Measurements from ENCODE around the gene SNAPC2. TPM values are rescaled to one million over a fixed set of nuclear protein-coding genes. Genes with fewer than 3 reads are reported as not detected.

Gene SNAPC2
- total RNA-seq, 2 donors from 2014 or later = 13.4 to 15.4 TPM

GRCh38 chr19:7905268-7905667, 14.9 kb upstream of the SNAPC2 start:
- H3K4me3 ChIP-seq = no peak overlapping the region
- no peaks in the 10 kb centered on the region for H3K9me3 ChIP-seq
- DNase-seq = no peak
- H3K36me3 ChIP-seq = peaks cover 5% of the 10 kb centered on the region
- peaks cover 14% of the 10 kb centered on the region for H3K4me1 ChIP-seq
- no peak for TF ChIP-seq CTCF (IDR thresholded peaks at IDR 0.05)
- no peak overlapping the region for H3K27ac ChIP-seq
- intact Hi-C loops (cut with DNase I) = no loop called here
- peak overlapping the region; percentile 91 for H3K9ac ChIP-seq (ENCODE audit: low read depth in 2 of 2, low read length in 2 of 2)
- H3K27me3 ChIP-seq = no peaks in the 10 kb centered on the region

DNA sequence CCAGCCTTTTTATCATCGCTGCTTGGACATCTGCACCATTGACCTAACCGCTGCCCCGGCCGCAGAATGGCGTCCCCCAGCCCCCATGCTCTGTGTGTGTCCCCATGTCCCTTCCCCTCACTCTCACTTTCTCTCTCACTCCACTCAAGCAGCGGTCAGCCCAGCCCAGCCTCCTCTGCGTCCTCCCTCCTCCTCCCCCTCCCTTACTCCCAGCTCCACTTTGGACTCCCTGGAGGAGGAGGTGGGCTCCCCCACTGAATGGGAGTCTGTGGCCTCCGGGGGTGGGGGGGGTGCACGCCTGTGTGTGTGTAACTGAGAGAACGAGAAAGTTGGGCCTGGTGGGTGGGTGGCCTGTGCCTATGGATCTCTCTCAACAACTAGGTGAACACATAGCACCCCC, 14.3 kb upstream of the SNAPC2 start:
- no peak for DNase-seq
- no peak overlapping the region for H3K9ac ChIP-seq (ENCODE audit: low read depth in 2 of 2, low read length in 2 of 2)
- TF ChIP-seq CTCF (IDR thresholded peaks at IDR 0.05) = no peak
- no peak overlapping the region for H3K27ac ChIP-seq
- peaks cover 14% of the 10 kb centered on the region for H3K4me1 ChIP-seq
- H3K27me3 ChIP-seq = no peaks in the 10 kb centered on the region
- intact Hi-C loops (cut with DNase I) = no loop called here
- peaks cover 8% of the 10 kb centered on the region for H3K36me3 ChIP-seq
- no peak overlapping the region for H3K4me3 ChIP-seq
- no peaks in the 10 kb centered on the region for H3K9me3 ChIP-seq

GRCh38 chr19:7907122-7907521, 13.0 kb upstream of the SNAPC2 start:
- DNase-seq = no peak
- Histone ChIP-seq H3K9me3 (no peaks in the 10 kb centered on the region), H3K27ac (no peak overlapping the region), H3K4me3 (no peak overlapping the region), H3K4me1 (peaks cover 14% of the 10 kb centered on the region), H3K9ac (ENCODE audit: low read depth in 2 of 2, low read length in 2 of 2) (no peak overlapping the region), H3K36me3 (peaks cover 8% of the 10 kb centered on the region), H3K27me3 (no peaks in the 10 kb centered on the region)
- intact Hi-C loops (cut with DNase I) = no loop called here
- TF ChIP-seq CTCF (IDR thresholded peaks at IDR 0.05) = no peak

- intact Hi-C loops (cut with DNase I) = no loop called here
- no peak for TF ChIP-seq CTCF (IDR thresholded peaks at IDR 0.05)
- H3K4me3 ChIP-seq = no peak overlapping the region
- H3K27me3 ChIP-seq = no peaks in the 10 kb centered on the region
- H3K27ac ChIP-seq = no peak overlapping the region
- H3K9me3 ChIP-seq = no peaks in the 10 kb centered on the region
- H3K4me1 ChIP-seq = peaks cover 13% of the 10 kb centered on the region
- H3K9ac ChIP-seq (ENCODE audit: low read depth in 2 of 2, low read length in 2 of 2) = no peak overlapping the region
- peaks cover 8% of the 10 kb centered on the region for H3K36me3 ChIP-seq
- DNase-seq = no peak
Observed at GRCh38 chr19:7907544-7907943, 12.6 kb upstream of the SNAPC2 start.

GRCh38 chr19:7908078-7908699, 11.9 kb upstream of the SNAPC2 start:
- intact Hi-C loops (cut with DNase I) = no loop called here
- TF ChIP-seq CTCF (IDR thresholded peaks at IDR 0.05) = no peak
- no peak overlapping the region for H3K9ac ChIP-seq (ENCODE audit: low read depth in 2 of 2, low read length in 2 of 2)
- no peak overlapping the region for H3K27ac ChIP-seq
- DNase-seq = no peak
- H3K36me3 ChIP-seq = peaks cover 8% of the 10 kb centered on the region
- no peaks in the 10 kb centered on the region for H3K9me3 ChIP-seq
- no peaks in the 10 kb centered on the region for H3K27me3 ChIP-seq
- no peak overlapping the region for H3K4me3 ChIP-seq
- H3K4me1 ChIP-seq = peaks cover 10% of the 10 kb centered on the region

Data from colonic mucosa (tissue), 4 donors.